ENCODE results near the gene MANBA. TPM values are rescaled to one million over a fixed set of nuclear protein-coding genes. Genes with fewer than 3 reads are reported as not detected.

MANBA gene
- total RNA-seq, 1 experiment from 2014 or later = 21.4 TPM

- no peaks in the 10 kb centered on the region for H4K20me1 ChIP-seq (ENCODE audit: control insufficient read depth, insufficient read depth, insufficient read length)
- no peak for TF ChIP-seq CTCF (conservative IDR thresholded peaks at IDR 0.05)
- H3K27me3 ChIP-seq (ENCODE audit: insufficient read depth, low read length) = no peaks in the 10 kb centered on the region
- H3K4me3 Mint-ChIP-seq = no peak overlapping the region
- no peak overlapping the region for H4K5ac ChIP-seq (ENCODE audit: insufficient read length, low read depth, low read length)
- no peak overlapping the region for H2BK120ac ChIP-seq (ENCODE audit: low read depth, low read length, poor library complexity, severe bottlenecking)
- H2BK15ac ChIP-seq (ENCODE audit: low read depth, low read length) = no peak overlapping the region
- no peaks in the 10 kb centered on the region for H3K23me2 ChIP-seq (ENCODE audit: insufficient read length, low read depth, low read length, poor library complexity, severe bottlenecking)
- H3K4me1 ChIP-seq (ENCODE audit: insufficient read depth, low read length) = no peaks in the 10 kb centered on the region
- no peaks in the 10 kb centered on the region for H3K9me3 Mint-ChIP-seq
- H3K79me2 ChIP-seq (ENCODE audit: insufficient read depth, low read length) = no peaks in the 10 kb centered on the region
- H2AK5ac ChIP-seq (ENCODE audit: insufficient read length, low read length) = no peak overlapping the region
- H3K4ac ChIP-seq (ENCODE audit: low read depth, low read length) = no peak overlapping the region
- no peak overlapping the region for H4K8ac ChIP-seq (replicated peaks; ENCODE audit: insufficient read length, low read depth, low read length)
- no peak overlapping the region for H3K4me2 ChIP-seq (ENCODE audit: insufficient read depth, insufficient read length, low read length)
- H3K23ac ChIP-seq (ENCODE audit: insufficient read length, low read depth, low read length) = no peak overlapping the region
- H3K18ac ChIP-seq (ENCODE audit: insufficient read length, low read depth, low read length) = no peak overlapping the region
- H4K91ac ChIP-seq (ENCODE audit: insufficient read length, low read depth, low read length) = no peak overlapping the region
- H3K27ac Mint-ChIP-seq = peak overlapping the region in 2 of 3 experiments; percentile 39 to 63; a peak in 1 of 7 replicates
- no peak overlapping the region for H3K9ac ChIP-seq (ENCODE audit: extremely low read depth, insufficient read length, low read length)
- no peak overlapping the region for H3K56ac ChIP-seq (ENCODE audit: insufficient read length, low read depth, low read length)
- no peak overlapping the region for H3T11ph ChIP-seq (ENCODE audit: low read length)
- no peak overlapping the region for H2BK20ac ChIP-seq (ENCODE audit: low read depth, low read length, poor library complexity, severe bottlenecking)
- H3K4me1 Mint-ChIP-seq = peaks cover 0 to 7% of the 10 kb centered on the region in 2 experiments; a peak in 1 of 4 replicates
- H2AFZ ChIP-seq (ENCODE audit: low read length) = no peak overlapping the region
- H3K27me3 Mint-ChIP-seq (ENCODE audit: low read depth) = no peaks in the 10 kb centered on the region
- peaks cover 0 to 3% (median 0%) of the 10 kb centered on the region in 3 experiments; a peak in 1 of 7 replicates for H3K36me3 Mint-ChIP-seq (ENCODE audit: insufficient read depth in 1 of 3, low read depth in 3 of 3)
- DNase-seq = no peak
- H2BK5ac ChIP-seq (ENCODE audit: insufficient read length, low read length) = no peak overlapping the region
- no peak overlapping the region for H3K14ac ChIP-seq (ENCODE audit: insufficient read depth, low read length)
- no peak overlapping the region for H2BK12ac ChIP-seq (ENCODE audit: insufficient read length, low read depth, low read length)
- H3K27ac ChIP-seq (ENCODE audit: insufficient read length, low read depth, low read length) = no peak overlapping the region
- H3K79me1 ChIP-seq (ENCODE audit: insufficient read depth, low read depth, low read length, poor library complexity, severe bottlenecking) = no peaks in the 10 kb centered on the region
- no peaks in the 10 kb centered on the region for H3K9me3 ChIP-seq (ENCODE audit: control insufficient read depth, low read depth, low read length)
These were observed 160.1 kb downstream of the MANBA start for GRCh38 chr4:102600689-102601088.
